ENCODE data around the gene CYSTM1. TPM values are rescaled to one million over a fixed set of nuclear protein-coding genes. Genes with fewer than 3 reads are reported as not detected.

CYSTM1 gene
- total and polyA plus RNA-seq, 2 of the 8 experiments (the other 6 are each of a cell fraction or from before 2014, with no cell fraction given): 25.0 to 47.8 TPM

DNA sequence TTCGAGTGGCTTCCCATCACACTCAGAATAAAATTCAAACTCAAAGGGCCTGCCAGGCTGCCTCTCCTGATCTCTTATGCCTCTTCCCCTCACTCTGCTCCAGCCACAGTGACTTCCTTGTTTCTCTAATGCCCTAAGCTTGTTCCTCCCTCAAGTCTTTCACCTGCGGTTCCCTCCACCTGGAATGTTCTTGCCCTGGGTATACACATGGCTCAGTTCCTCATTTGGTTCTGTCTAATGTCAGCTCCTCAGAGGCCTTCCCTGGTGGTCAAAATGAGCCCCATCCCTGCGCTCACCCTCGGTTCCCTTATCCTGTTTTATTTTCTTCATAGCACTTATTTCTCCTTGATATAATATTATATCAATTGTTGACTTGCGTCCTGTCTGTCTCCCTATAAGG is 12.7 kb upstream of the CYSTM1 start (continued):
- TF ChIP-seq, protein P1, sequence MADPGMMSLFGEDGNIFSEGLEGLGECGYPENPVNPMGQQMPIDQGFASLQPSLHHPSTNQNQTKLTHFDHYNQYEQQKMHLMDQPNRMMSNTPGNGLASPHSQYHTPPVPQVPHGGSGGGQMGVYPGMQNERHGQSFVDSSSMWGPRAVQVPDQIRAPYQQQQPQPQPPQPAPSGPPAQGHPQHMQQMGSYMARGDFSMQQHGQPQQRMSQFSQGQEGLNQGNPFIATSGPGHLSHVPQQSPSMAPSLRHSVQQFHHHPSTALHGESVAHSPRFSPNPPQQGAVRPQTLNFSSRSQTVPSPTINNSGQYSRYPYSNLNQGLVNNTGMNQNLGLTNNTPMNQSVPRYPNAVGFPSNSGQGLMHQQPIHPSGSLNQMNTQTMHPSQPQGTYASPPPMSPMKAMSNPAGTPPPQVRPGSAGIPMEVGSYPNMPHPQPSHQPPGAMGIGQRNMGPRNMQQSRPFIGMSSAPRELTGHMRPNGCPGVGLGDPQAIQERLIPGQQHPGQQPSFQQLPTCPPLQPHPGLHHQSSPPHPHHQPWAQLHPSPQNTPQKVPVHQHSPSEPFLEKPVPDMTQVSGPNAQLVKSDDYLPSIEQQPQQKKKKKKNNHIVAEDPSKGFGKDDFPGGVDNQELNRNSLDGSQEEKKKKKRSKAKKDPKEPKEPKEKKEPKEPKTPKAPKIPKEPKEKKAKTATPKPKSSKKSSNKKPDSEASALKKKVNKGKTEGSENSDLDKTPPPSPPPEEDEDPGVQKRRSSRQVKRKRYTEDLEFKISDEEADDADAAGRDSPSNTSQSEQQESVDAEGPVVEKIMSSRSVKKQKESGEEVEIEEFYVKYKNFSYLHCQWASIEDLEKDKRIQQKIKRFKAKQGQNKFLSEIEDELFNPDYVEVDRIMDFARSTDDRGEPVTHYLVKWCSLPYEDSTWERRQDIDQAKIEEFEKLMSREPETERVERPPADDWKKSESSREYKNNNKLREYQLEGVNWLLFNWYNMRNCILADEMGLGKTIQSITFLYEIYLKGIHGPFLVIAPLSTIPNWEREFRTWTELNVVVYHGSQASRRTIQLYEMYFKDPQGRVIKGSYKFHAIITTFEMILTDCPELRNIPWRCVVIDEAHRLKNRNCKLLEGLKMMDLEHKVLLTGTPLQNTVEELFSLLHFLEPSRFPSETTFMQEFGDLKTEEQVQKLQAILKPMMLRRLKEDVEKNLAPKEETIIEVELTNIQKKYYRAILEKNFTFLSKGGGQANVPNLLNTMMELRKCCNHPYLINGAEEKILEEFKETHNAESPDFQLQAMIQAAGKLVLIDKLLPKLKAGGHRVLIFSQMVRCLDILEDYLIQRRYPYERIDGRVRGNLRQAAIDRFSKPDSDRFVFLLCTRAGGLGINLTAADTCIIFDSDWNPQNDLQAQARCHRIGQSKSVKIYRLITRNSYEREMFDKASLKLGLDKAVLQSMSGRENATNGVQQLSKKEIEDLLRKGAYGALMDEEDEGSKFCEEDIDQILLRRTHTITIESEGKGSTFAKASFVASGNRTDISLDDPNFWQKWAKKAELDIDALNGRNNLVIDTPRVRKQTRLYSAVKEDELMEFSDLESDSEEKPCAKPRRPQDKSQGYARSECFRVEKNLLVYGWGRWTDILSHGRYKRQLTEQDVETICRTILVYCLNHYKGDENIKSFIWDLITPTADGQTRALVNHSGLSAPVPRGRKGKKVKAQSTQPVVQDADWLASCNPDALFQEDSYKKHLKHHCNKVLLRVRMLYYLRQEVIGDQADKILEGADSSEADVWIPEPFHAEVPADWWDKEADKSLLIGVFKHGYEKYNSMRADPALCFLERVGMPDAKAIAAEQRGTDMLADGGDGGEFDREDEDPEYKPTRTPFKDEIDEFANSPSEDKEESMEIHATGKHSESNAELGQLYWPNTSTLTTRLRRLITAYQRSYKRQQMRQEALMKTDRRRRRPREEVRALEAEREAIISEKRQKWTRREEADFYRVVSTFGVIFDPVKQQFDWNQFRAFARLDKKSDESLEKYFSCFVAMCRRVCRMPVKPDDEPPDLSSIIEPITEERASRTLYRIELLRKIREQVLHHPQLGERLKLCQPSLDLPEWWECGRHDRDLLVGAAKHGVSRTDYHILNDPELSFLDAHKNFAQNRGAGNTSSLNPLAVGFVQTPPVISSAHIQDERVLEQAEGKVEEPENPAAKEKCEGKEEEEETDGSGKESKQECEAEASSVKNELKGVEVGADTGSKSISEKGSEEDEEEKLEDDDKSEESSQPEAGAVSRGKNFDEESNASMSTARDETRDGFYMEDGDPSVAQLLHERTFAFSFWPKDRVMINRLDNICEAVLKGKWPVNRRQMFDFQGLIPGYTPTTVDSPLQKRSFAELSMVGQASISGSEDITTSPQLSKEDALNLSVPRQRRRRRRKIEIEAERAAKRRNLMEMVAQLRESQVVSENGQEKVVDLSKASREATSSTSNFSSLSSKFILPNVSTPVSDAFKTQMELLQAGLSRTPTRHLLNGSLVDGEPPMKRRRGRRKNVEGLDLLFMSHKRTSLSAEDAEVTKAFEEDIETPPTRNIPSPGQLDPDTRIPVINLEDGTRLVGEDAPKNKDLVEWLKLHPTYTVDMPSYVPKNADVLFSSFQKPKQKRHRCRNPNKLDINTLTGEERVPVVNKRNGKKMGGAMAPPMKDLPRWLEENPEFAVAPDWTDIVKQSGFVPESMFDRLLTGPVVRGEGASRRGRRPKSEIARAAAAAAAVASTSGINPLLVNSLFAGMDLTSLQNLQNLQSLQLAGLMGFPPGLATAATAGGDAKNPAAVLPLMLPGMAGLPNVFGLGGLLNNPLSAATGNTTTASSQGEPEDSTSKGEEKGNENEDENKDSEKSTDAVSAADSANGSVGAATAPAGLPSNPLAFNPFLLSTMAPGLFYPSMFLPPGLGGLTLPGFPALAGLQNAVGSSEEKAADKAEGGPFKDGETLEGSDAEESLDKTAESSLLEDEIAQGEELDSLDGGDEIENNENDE (IDR thresholded peaks at IDR 0.05; ENCODE audit: insufficient replicate concordance, low read length): no peak
- TF ChIP-seq GABPA (IDR thresholded peaks at IDR 0.05; ENCODE audit: borderline replicate concordance, insufficient read depth, low read length) (no peak), EP300 (IDR thresholded peaks at IDR 0.05; ENCODE audit: borderline replicate concordance in 1 of 2, low read depth in 2 of 2, low read length in 2 of 2) (no peak), EZH2 (IDR thresholded peaks at IDR 0.05; ENCODE audit: low read depth, low read length, severe bottlenecking) (no peak), KDM5A (IDR thresholded peaks at IDR 0.05; ENCODE audit: low read length) (no peak), SRF (IDR thresholded peaks at IDR 0.05; ENCODE audit: low read depth, low read length) (no peak), TEAD4 (IDR thresholded peaks at IDR 0.05; ENCODE audit: low read depth, low read length) (no peak), TAF1 (IDR thresholded peaks at IDR 0.05; ENCODE audit: low read depth, low read length) (no peak)
- TF ChIP-seq, protein P2, sequence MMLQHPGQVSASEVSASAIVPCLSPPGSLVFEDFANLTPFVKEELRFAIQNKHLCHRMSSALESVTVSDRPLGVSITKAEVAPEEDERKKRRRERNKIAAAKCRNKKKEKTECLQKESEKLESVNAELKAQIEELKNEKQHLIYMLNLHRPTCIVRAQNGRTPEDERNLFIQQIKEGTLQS (IDR thresholded peaks at IDR 0.05; ENCODE audit: insufficient read depth, low read depth, low read length): no peak
- TF ChIP-seq, protein P3, sequence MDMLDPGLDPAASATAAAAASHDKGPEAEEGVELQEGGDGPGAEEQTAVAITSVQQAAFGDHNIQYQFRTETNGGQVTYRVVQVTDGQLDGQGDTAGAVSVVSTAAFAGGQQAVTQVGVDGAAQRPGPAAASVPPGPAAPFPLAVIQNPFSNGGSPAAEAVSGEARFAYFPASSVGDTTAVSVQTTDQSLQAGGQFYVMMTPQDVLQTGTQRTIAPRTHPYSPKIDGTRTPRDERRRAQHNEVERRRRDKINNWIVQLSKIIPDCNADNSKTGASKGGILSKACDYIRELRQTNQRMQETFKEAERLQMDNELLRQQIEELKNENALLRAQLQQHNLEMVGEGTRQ (IDR thresholded peaks at IDR 0.05; ENCODE audit: low read length): no peak

Measured in H1 (cell line).